ENCODE results near the gene LMAN2L.

- no peak for TF ChIP-seq CTCF (conservative IDR thresholded peaks at IDR 0.05 in 1 of 2, IDR thresholded peaks at IDR 0.05 in 1 of 2; ENCODE audit: low read depth in 1 of 2, low read length in 2 of 2)
- no peak for TF ChIP-seq EZH2 (IDR thresholded peaks at IDR 0.05; ENCODE audit: low read length, missing control alignments)
Observed at GRCh38 chr2:96787411-96787810, 47.5 kb upstream of the LMAN2L start.
